Measurements from ENCODE around the gene TMED4. TPM values are rescaled to one million over a fixed set of nuclear protein-coding genes. Genes with fewer than 3 reads are reported as not detected.
A peak's percentile ranks its signal among the peaks of the same experiment; 100 is the strongest.

Gene TMED4
- total and polyA plus RNA-seq, 2 of the 13 experiments (the other 11 are each of a cell fraction or from before 2014, with no cell fraction given), result 81.4 to 109 TPM

DNA sequence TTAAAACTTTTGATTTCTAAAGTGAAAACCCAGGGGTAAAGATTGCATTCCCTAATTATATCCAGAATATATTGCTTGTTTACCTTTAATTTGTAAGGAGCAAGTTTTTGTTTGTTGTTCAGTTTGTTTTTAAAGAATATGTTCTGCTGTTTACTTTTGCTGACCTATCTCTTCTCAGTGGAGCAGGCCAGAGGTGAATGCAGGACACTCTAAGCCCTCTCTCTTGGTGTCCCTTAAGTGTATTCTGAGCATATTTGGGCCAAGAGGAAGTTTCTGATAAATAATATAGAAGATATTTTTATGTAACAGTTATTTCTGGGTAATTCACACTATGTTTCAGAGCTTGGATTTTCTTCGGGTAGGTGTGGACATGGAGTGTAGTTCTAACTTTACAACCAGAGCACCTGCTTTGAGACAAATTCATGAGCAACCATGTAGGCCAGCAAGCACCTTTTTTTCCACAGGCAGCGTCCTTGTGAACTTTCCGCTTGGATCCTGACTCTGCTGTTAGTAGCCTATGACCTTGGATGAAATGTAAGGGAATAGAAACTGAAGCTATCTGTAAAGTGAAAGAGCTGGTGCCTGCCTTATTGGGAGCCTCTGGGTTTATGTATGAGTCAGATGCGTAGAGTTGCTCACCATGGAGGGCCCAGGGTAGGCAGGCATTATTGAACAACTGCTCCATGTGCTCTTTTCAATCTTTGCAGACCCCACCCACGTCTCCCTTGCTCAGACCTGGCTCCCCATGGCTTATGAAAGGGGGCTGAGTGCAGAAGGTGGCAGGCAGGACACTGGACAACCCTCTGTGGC, 40.5 kb upstream of the TMED4 start (continued):
- TF ChIP-seq, protein P1, sequence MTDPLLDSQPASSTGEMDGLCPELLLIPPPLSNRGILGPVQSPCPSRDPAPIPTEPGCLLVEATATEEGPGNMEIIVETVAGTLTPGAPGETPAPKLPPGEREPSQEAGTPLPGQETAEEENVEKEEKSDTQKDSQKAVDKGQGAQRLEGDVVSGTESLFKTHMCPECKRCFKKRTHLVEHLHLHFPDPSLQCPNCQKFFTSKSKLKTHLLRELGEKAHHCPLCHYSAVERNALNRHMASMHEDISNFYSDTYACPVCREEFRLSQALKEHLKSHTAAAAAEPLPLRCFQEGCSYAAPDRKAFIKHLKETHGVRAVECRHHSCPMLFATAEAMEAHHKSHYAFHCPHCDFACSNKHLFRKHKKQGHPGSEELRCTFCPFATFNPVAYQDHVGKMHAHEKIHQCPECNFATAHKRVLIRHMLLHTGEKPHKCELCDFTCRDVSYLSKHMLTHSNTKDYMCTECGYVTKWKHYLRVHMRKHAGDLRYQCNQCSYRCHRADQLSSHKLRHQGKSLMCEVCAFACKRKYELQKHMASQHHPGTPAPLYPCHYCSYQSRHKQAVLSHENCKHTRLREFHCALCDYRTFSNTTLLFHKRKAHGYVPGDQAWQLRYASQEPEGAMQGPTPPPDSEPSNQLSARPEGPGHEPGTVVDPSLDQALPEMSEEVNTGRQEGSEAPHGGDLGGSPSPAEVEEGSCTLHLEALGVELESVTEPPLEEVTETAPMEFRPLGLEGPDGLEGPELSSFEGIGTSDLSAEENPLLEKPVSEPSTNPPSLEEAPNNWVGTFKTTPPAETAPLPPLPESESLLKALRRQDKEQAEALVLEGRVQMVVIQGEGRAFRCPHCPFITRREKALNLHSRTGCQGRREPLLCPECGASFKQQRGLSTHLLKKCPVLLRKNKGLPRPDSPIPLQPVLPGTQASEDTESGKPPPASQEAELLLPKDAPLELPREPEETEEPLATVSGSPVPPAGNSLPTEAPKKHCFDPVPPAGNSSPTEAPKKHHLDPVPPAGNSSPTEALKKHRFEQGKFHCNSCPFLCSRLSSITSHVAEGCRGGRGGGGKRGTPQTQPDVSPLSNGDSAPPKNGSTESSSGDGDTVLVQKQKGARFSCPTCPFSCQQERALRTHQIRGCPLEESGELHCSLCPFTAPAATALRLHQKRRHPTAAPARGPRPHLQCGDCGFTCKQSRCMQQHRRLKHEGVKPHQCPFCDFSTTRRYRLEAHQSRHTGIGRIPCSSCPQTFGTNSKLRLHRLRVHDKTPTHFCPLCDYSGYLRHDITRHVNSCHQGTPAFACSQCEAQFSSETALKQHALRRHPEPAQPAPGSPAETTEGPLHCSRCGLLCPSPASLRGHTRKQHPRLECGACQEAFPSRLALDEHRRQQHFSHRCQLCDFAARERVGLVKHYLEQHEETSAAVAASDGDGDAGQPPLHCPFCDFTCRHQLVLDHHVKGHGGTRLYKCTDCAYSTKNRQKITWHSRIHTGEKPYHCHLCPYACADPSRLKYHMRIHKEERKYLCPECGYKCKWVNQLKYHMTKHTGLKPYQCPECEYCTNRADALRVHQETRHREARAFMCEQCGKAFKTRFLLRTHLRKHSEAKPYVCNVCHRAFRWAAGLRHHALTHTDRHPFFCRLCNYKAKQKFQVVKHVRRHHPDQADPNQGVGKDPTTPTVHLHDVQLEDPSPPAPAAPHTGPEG (CRISPR knock-in tag; IDR thresholded peaks at IDR 0.05), result no peak
- 0 out of 2 replicates have a peak, but pooled peaks have one; percentile 40 for TF ChIP-seq DMAP1 (CRISPR knock-in tag; IDR thresholded peaks at IDR 0.05)
- TF ChIP-seq HNF4A (CRISPR knock-in tag; IDR thresholded peaks at IDR 0.05), result peak; percentile 29
- no peak for TF ChIP-seq TCF12 (IDR thresholded peaks at IDR 0.05)
- TF ChIP-seq TCF12 (CRISPR knock-in tag; IDR thresholded peaks at IDR 0.05), result no peak
- TF ChIP-seq JUNB (CRISPR knock-in tag; IDR thresholded peaks at IDR 0.05; ENCODE audit: borderline replicate concordance), result no peak
- TF ChIP-seq STAG1 (CRISPR knock-in tag; IDR thresholded peaks at IDR 0.05), result no peak
- TF ChIP-seq ATM (IDR thresholded peaks at IDR 0.05; ENCODE audit: borderline replicate concordance), result no peak
- no peak for TF ChIP-seq ZNF558 (CRISPR knock-in tag; IDR thresholded peaks at IDR 0.05; ENCODE audit: borderline replicate concordance)
- TF ChIP-seq, protein P2, sequence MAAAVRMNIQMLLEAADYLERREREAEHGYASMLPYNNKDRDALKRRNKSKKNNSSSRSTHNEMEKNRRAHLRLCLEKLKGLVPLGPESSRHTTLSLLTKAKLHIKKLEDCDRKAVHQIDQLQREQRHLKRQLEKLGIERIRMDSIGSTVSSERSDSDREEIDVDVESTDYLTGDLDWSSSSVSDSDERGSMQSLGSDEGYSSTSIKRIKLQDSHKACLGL (CRISPR knock-in tag; IDR thresholded peaks at IDR 0.05), result no peak
- no peak for TF ChIP-seq ZNF598 (CRISPR knock-in tag; IDR thresholded peaks at IDR 0.05; ENCODE audit: borderline replicate concordance)
- TF ChIP-seq HNF4G (IDR thresholded peaks at IDR 0.05; ENCODE audit: borderline replicate concordance, low read depth, low read length), result no peak
- no peak for TF ChIP-seq HNF4G (CRISPR knock-in tag; IDR thresholded peaks at IDR 0.05; ENCODE audit: borderline replicate concordance, low read depth)
- TF ChIP-seq ADNP (CRISPR knock-in tag; IDR thresholded peaks at IDR 0.05), result no peak
- no peak for TF ChIP-seq YEATS2 (CRISPR knock-in tag; IDR thresholded peaks at IDR 0.05; ENCODE audit: borderline replicate concordance)
- TF ChIP-seq, protein P3, sequence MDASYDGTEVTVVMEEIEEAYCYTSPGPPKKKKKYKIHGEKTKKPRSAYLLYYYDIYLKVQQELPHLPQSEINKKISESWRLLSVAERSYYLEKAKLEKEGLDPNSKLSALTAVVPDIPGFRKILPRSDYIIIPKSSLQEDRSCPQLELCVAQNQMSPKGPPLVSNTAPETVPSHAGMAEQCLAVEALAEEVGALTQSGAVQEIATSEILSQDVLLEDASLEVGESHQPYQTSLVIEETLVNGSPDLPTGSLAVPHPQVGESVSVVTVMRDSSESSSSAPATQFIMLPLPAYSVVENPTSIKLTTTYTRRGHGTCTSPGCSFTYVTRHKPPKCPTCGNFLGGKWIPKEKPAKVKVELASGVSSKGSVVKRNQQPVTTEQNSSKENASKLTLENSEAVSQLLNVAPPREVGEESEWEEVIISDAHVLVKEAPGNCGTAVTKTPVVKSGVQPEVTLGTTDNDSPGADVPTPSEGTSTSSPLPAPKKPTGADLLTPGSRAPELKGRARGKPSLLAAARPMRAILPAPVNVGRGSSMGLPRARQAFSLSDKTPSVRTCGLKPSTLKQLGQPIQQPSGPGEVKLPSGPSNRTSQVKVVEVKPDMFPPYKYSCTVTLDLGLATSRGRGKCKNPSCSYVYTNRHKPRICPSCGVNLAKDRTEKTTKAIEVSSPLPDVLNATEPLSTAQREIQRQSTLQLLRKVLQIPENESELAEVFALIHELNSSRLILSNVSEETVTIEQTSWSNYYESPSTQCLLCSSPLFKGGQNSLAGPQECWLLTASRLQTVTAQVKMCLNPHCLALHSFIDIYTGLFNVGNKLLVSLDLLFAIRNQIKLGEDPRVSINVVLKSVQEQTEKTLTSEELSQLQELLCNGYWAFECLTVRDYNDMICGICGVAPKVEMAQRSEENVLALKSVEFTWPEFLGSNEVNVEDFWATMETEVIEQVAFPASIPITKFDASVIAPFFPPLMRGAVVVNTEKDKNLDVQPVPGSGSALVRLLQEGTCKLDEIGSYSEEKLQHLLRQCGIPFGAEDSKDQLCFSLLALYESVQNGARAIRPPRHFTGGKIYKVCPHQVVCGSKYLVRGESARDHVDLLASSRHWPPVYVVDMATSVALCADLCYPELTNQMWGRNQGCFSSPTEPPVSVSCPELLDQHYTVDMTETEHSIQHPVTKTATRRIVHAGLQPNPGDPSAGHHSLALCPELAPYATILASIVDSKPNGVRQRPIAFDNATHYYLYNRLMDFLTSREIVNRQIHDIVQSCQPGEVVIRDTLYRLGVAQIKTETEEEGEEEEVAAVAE (CRISPR knock-in tag; IDR thresholded peaks at IDR 0.05; ENCODE audit: borderline replicate concordance), result no peak
- TF ChIP-seq CEBPG (CRISPR knock-in tag; IDR thresholded peaks at IDR 0.05), result no peak
- no peak for TF ChIP-seq SNAPC2 (CRISPR knock-in tag; IDR thresholded peaks at IDR 0.05)
- TF ChIP-seq NR2F6 (IDR thresholded peaks at IDR 0.05), result no peak
- no peak for TF ChIP-seq NR2F6 (CRISPR knock-in tag; IDR thresholded peaks at IDR 0.05)
- TF ChIP-seq, protein P4, sequence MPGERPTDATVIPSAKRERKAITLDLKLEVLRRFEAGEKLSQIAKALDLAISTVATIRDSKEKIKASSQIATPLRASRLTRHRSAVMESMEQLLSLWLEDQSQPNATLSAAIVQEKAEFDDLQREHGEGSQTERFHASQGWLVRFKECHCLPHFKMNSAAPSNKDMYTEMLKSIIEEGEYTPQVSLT (CRISPR knock-in tag; IDR thresholded peaks at IDR 0.05; ENCODE audit: borderline replicate concordance, low read depth), result no peak
